Neural progenitor cell (in vitro differentiated cells): ENCODE results near the gene PRG2. TPM values are rescaled to one million over a fixed set of nuclear protein-coding genes. Genes with fewer than 3 reads are reported as not detected.

ENCODE experiments used
- DNase-seq: peaks from one replicate; pipeline ENCODE4 v3.0.0-alpha.2; 2016; ENCODE audit warnings: low spot score
- H2AFZ ChIP-seq: fragments of 200-600 bp; sonication (generic); replicated peaks from 2 replicates; pipeline ENCODE4 v1.6.1; 2016; ENCODE audit warnings: antibody characterized with exemption
- H3F3A ChIP-seq: fragments of 200-600 bp; sonication (generic); 2 replicates; pipeline ENCODE4 v1.6.1; 2016; ENCODE audit warnings: antibody characterized with exemption, low read depth
- H3K27ac ChIP-seq: fragments of 200-600 bp; sonication (generic); 2 replicates; pipeline ENCODE4 v1.5.1; 2016; ENCODE audit warnings: mild to moderate bottlenecking
- H3K27me3 ChIP-seq: fragments of 200-600 bp; sonication (generic); 2 replicates; pipeline ENCODE4 v1.6.1; 2016; ENCODE audit warnings: mild to moderate bottlenecking, moderate library complexity
- H3K36me3 ChIP-seq: fragments of 200-600 bp; sonication (generic); 2 replicates; pipeline ENCODE4 v1.5.1; 2016
- H3K4me1 ChIP-seq: fragments of 200-600 bp; sonication (generic); 2 replicates; pipeline ENCODE4 v1.6.1; 2016; ENCODE audit warnings: mixed run types
- H3K4me2 ChIP-seq: fragments of 200-600 bp; sonication (generic); 2 replicates; pipeline ENCODE4 v1.6.1; 2016
- H3K4me3 ChIP-seq: fragments of 200-600 bp; sonication (generic); 2 replicates; pipeline ENCODE4 v1.5.1; 2016
- H3K79me2 ChIP-seq: fragments of 200-600 bp; sonication (generic); 2 replicates; pipeline ENCODE4 v1.6.1; 2016; ENCODE audit warnings: low read depth
- H3K9ac ChIP-seq: fragments of 200-600 bp; sonication (generic); 2 replicates; pipeline ENCODE4 v1.6.1; 2016
- H3K9me3 ChIP-seq: fragments of 200-600 bp; sonication (generic); 2 replicates; pipeline ENCODE4 v1.5.1; 2016; ENCODE audit warnings: low read depth
- H4K20me1 ChIP-seq: fragments of 200-600 bp; sonication (generic); 2 replicates; pipeline ENCODE4 v1.6.1; 2016; ENCODE audit warnings: low read depth
- H3K27ac Mint-ChIP-seq: 3 replicates; pipeline ENCODE4 v1.8.0; 2021; ENCODE audit warnings: mixed read lengths
- H3K27me3 Mint-ChIP-seq: 2 replicates; pipeline ENCODE4 v1.8.0; 2022; ENCODE audit warnings: low read depth, mild to moderate bottlenecking, inconsistent platforms, moderate library complexity, mixed read lengths; ENCODE audit not compliant: insufficient read depth
- H3K36me3 Mint-ChIP-seq: 3 replicates; pipeline ENCODE4 v1.8.0; 2021; ENCODE audit warnings: mixed read lengths
- H3K4me1 Mint-ChIP-seq: 3 replicates; pipeline ENCODE4 v1.8.0; 2021; ENCODE audit warnings: mixed read lengths
- H3K4me3 Mint-ChIP-seq: 3 replicates; pipeline ENCODE4 v1.8.0; 2021; ENCODE audit warnings: mild to moderate bottlenecking, moderate library complexity, mixed read lengths
- H3K9me3 Mint-ChIP-seq: 3 replicates; pipeline ENCODE4 v1.8.0; 2020; ENCODE audit warnings: mixed read lengths
- CTCF ChIP-seq: fragments of 200-600 bp; sonication (generic); IDR thresholded peaks from 2 replicates; pipeline ENCODE4 v1.5.1; 2017; ENCODE audit warnings: antibody characterized with exemption, mild to moderate bottlenecking
- EZH2 ChIP-seq: fragments of 200-600 bp; sonication (generic); IDR thresholded peaks from 2 replicates; pipeline ENCODE4 v1.6.1; 2017; ENCODE audit warnings: antibody characterized with exemption, mild to moderate bottlenecking, moderate library complexity
- EZH2phosphoT487 ChIP-seq: fragments of 200-600 bp; sonication (generic); IDR thresholded peaks from 2 replicates; pipeline ENCODE4 v1.6.1; 2017; ENCODE audit warnings: antibody characterized with exemption
- total RNA-seq: library from RNA; depleted of rRNA; stranded (reverse); fragments of >200 nt; gene quantifications from 2 replicates; pipeline ENCODE4 v1.2.3, GENCODE V29; 2015; ENCODE audit warnings: low replicate concordance

PRG2 gene
- total RNA-seq, 1 donor from 2014 or later: not detected

GRCh38 chr11:57422669-57423068 lies 32.2 kb upstream of the PRG2 start:
- H3K27ac ChIP-seq: no peak overlapping the region
- H3K79me2 ChIP-seq: no peaks in the 10 kb centered on the region
- peaks cover 8% of the 10 kb centered on the region for H3F3A ChIP-seq
- no peaks in the 10 kb centered on the region for H3K36me3 Mint-ChIP-seq
- H3K9me3 ChIP-seq: no peaks in the 10 kb centered on the region
- no peaks in the 10 kb centered on the region for H3K4me1 ChIP-seq
- no peak overlapping the region for H3K4me3 Mint-ChIP-seq
- no peak overlapping the region for H3K4me3 ChIP-seq
- no peaks in the 10 kb centered on the region for H4K20me1 ChIP-seq
- no peak for DNase-seq
- no peaks in the 10 kb centered on the region for H3K9me3 Mint-ChIP-seq
- peaks cover 27% of the 10 kb centered on the region for H3K4me1 Mint-ChIP-seq
- H2AFZ ChIP-seq: no peak overlapping the region
- peaks cover 5% of the 10 kb centered on the region for H3K27me3 Mint-ChIP-seq
- TF ChIP-seq EZH2phosphoT487: no peak
- peak overlapping the region; percentile 14 for H3K27ac Mint-ChIP-seq
- H3K36me3 ChIP-seq: no peaks in the 10 kb centered on the region
- peaks cover 24% of the 10 kb centered on the region for H3K27me3 ChIP-seq
- H3K9ac ChIP-seq: no peak overlapping the region
- no peak overlapping the region for H3K4me2 ChIP-seq

GRCh38 chr11:57421805-57422204 lies 31.4 kb upstream of the PRG2 start:
- Histone ChIP-seq H3K36me3 (no peaks in the 10 kb centered on the region), H3K4me1 (no peaks in the 10 kb centered on the region), H3K4me3 (no peak overlapping the region), H2AFZ (no peak overlapping the region), H3K4me2 (no peak overlapping the region), H3F3A (peaks cover 8% of the 10 kb centered on the region), H3K27ac (no peak overlapping the region), H3K9me3 (no peaks in the 10 kb centered on the region), H3K79me2 (no peaks in the 10 kb centered on the region), H4K20me1 (no peaks in the 10 kb centered on the region), H3K27me3 (peaks cover 15% of the 10 kb centered on the region), H3K9ac (no peak overlapping the region)
- H3K27me3 Mint-ChIP-seq: peaks cover 5% of the 10 kb centered on the region
- H3K27ac Mint-ChIP-seq: no peak overlapping the region
- TF ChIP-seq EZH2phosphoT487 (no peak), CTCF (no peak), EZH2 (no peak)
- H3K4me1 Mint-ChIP-seq: peaks cover 19% of the 10 kb centered on the region
- H3K9me3 Mint-ChIP-seq: no peaks in the 10 kb centered on the region
- no peak for DNase-seq
- H3K36me3 Mint-ChIP-seq: no peaks in the 10 kb centered on the region
- H3K4me3 Mint-ChIP-seq: no peak overlapping the region

GRCh38 chr11:57421066-57421465 lies 30.6 kb upstream of the PRG2 start:
- Mint-ChIP-seq H3K4me1 (peaks cover 13% of the 10 kb centered on the region), H3K27me3 (peaks cover 2% of the 10 kb centered on the region), H3K4me3 (no peak overlapping the region), H3K36me3 (no peaks in the 10 kb centered on the region), H3K9me3 (no peaks in the 10 kb centered on the region), H3K27ac (no peak overlapping the region)
- H3K4me3 ChIP-seq: no peak overlapping the region
- H3K27me3 ChIP-seq: peaks cover 8% of the 10 kb centered on the region
- H3K4me2 ChIP-seq: no peak overlapping the region
- peaks cover 4% of the 10 kb centered on the region for H3F3A ChIP-seq
- H2AFZ ChIP-seq: no peak overlapping the region
- no peaks in the 10 kb centered on the region for H3K79me2 ChIP-seq
- H3K36me3 ChIP-seq: no peaks in the 10 kb centered on the region
- TF ChIP-seq EZH2 (no peak), CTCF (no peak), EZH2phosphoT487 (no peak)
- no peaks in the 10 kb centered on the region for H3K9me3 ChIP-seq
- H3K9ac ChIP-seq: no peak overlapping the region
- no peaks in the 10 kb centered on the region for H4K20me1 ChIP-seq
- no peak for DNase-seq
- no peak overlapping the region for H3K27ac ChIP-seq
- H3K4me1 ChIP-seq: no peaks in the 10 kb centered on the region

- Histone ChIP-seq H3K36me3 (no peaks in the 10 kb centered on the region), H4K20me1 (no peaks in the 10 kb centered on the region), H3K27ac (no peak overlapping the region), H3F3A (no peaks in the 10 kb centered on the region), H2AFZ (no peak overlapping the region), H3K9ac (no peak overlapping the region), H3K9me3 (no peaks in the 10 kb centered on the region), H3K27me3 (no peaks in the 10 kb centered on the region), H3K4me3 (no peak overlapping the region), H3K79me2 (no peaks in the 10 kb centered on the region), H3K4me2 (no peak overlapping the region), H3K4me1 (no peaks in the 10 kb centered on the region)
- H3K36me3 Mint-ChIP-seq: peaks cover 4% of the 10 kb centered on the region
- DNase-seq: no peak
- H3K9me3 Mint-ChIP-seq: no peaks in the 10 kb centered on the region
- H3K27ac Mint-ChIP-seq: no peak overlapping the region
- H3K4me1 Mint-ChIP-seq: peaks cover 3% of the 10 kb centered on the region
- peaks cover 4% of the 10 kb centered on the region for H3K27me3 Mint-ChIP-seq
- TF ChIP-seq CTCF (no peak), EZH2phosphoT487 (no peak), EZH2 (no peak)
- H3K4me3 Mint-ChIP-seq: no peak overlapping the region
Measured at GRCh38 chr11:57419146-57419545, 28.7 kb upstream of the PRG2 start.
